HG03097 (cell line): ENCODE data around the gene CLPTM1.
A peak's percentile ranks its signal among the peaks of the same experiment; 100 is the strongest.
"Not testable (repeated sequence)": the region's sequence is repeated elsewhere in the genome, so short reads cannot be mapped to it uniquely, and the experiment has no call there.

Source experiments
- ATAC-seq: cut with Tn5 transposase; IDR thresholded peaks from one replicate; pipeline ENCODE4 v1.9.1; 2021; ENCODE audit not compliant: unreplicated experiment, low FRiP score

Gene CLPTM1

GRCh38 chr19:44954649-44955504 lies at the start of gene CLPTM1:
Gene CLPTM1, plus strand, starts transcription at chr19:44955380. Its CDS starts 16 bp downstream, at chr19:44955396.
- ATAC-seq = peak; percentile 65

GRCh38 chr19:44905437-44906160 lies 49.6 kb upstream of the CLPTM1 start, which contains the start of gene APOE:
Gene APOE, plus strand, starts transcription at chr19:44905796. Its CDS starts 829 bp downstream, at chr19:44906625.
- no peak for ATAC-seq

GRCh38 chr19:44907613-44908012 lies 47.6 kb upstream of the CLPTM1 start:
- no peak for ATAC-seq

GRCh38 chr19:44908074-44908835 lies 46.9 kb upstream of the CLPTM1 start:
- ATAC-seq = no peak

GRCh38 chr19:44908836-44909261 lies 46.3 kb upstream of the CLPTM1 start:
- ATAC-seq = no peak

- no peak for ATAC-seq
Measured at GRCh38 chr19:44909775-44910174, 45.4 kb upstream of the CLPTM1 start.

GRCh38 chr19:44911896-44912295 lies 43.3 kb upstream of the CLPTM1 start:
- ATAC-seq = not testable (repeated sequence)

GRCh38 chr19:44912854-44913253 lies 42.3 kb upstream of the CLPTM1 start:
- ATAC-seq = no peak

GRCh38 chr19:44913512-44914432 lies 41.4 kb upstream of the CLPTM1 start:
- ATAC-seq = not testable (repeated sequence)

- ATAC-seq = not testable (repeated sequence)
Measured at GRCh38 chr19:44914433-44915206, 40.6 kb upstream of the CLPTM1 start, which contains the start of gene APOC1. Gene APOC1, plus strand, starts transcription at chr19:44914608. Its CDS starts 284 bp downstream, at chr19:44914892.

- ATAC-seq = no peak
Measured at GRCh38 chr19:44924243-44924725, 30.9 kb upstream of the CLPTM1 start.

- ATAC-seq = no peak
Measured at GRCh38 chr19:44925114-44925891, 29.9 kb upstream of the CLPTM1 start.

- ATAC-seq = not testable (repeated sequence)
Measured at GRCh38 chr19:44926245-44927077, 28.7 kb upstream of the CLPTM1 start.

- ATAC-seq = no peak
Measured at GRCh38 chr19:44927746-44928145, 27.4 kb upstream of the CLPTM1 start.

- no peak for ATAC-seq
Measured at GRCh38 chr19:44930088-44930487, 25.1 kb upstream of the CLPTM1 start.

- ATAC-seq = no peak
Measured at GRCh38 chr19:44931541-44931940, 23.6 kb upstream of the CLPTM1 start.

GRCh38 chr19:44939668-44940067 lies 15.5 kb upstream of the CLPTM1 start:
- ATAC-seq = no peak
